Calu3 (cell line): Measurements from ENCODE around the gene DTNB. TPM values are rescaled to one million over a fixed set of nuclear protein-coding genes. Genes with fewer than 3 reads are reported as not detected.
A peak's percentile ranks its signal among the peaks of the same experiment; 100 is the strongest.

Experiments used
- BruUV-seq: library from RNA; stranded (reverse); fragments of 400-500 nt; replicated peaks from 2 replicates; lab custom pipeline; 2021; lab: Mats Ljungman, UMichigan
- CTCF ChIA-PET: fragments of 300-600 bp; sonication (Branson Sonifier 250); formaldehyde crosslinking; loops from one replicate; lab custom pipeline; 2022; ENCODE audit warnings: antibody characterized with exemption; lab: Charles Lee
- DNase-seq: peaks from one replicate; pipeline ENCODE4 v3.0.0; 2022
- H3K27ac Mint-ChIP-seq: one replicate; pipeline ENCODE4 v1.8.0; 2022; ENCODE audit warnings: mixed read lengths; ENCODE audit not compliant: unreplicated experiment
- H3K27me3 Mint-ChIP-seq: one replicate; pipeline ENCODE4 v1.8.0; 2022; ENCODE audit warnings: mixed read lengths; ENCODE audit not compliant: unreplicated experiment
- H3K36me3 Mint-ChIP-seq: one replicate; pipeline ENCODE4 v1.8.0; 2022; ENCODE audit warnings: mild to moderate bottlenecking, moderate library complexity, mixed read lengths; ENCODE audit not compliant: insufficient read depth, unreplicated experiment
- H3K4me1 Mint-ChIP-seq: one replicate; pipeline ENCODE4 v1.8.0; 2022; ENCODE audit warnings: mild to moderate bottlenecking, low read depth, mixed read lengths; ENCODE audit not compliant: unreplicated experiment
- H3K4me3 Mint-ChIP-seq: one replicate; pipeline ENCODE4 v1.8.0; 2022; ENCODE audit warnings: mild to moderate bottlenecking, low read depth, moderate library complexity, mixed read lengths; ENCODE audit not compliant: unreplicated experiment
- H3K9me3 Mint-ChIP-seq: one replicate; pipeline ENCODE4 v1.8.0; 2022; ENCODE audit warnings: low read depth, mixed read lengths; ENCODE audit not compliant: unreplicated experiment
- intact Hi-C: fragments of 100-400 bp; cut with micrococcal nuclease; formaldehyde crosslinking; loops from one replicate; pipeline ENCODE4 v1.10.0; 2022; ENCODE audit not compliant: unreplicated experiment
- total RNA-seq: library from RNA; stranded (reverse); gene quantifications from 2 replicates; pipeline ENCODE4 v1.2.3, GENCODE V29; 2022
- TF ChIP-seq, protein P1 (sequence below): fragments of 200-600 bp; IDR thresholded peaks from one replicate; pipeline ENCODE4 v1.8.0; 2022; ENCODE audit warnings: antibody characterized with exemption; ENCODE audit not compliant: unreplicated experiment

DTNB gene
- total RNA-seq, 1 experiment from 2014 or later, result 27.3 TPM

DNA sequence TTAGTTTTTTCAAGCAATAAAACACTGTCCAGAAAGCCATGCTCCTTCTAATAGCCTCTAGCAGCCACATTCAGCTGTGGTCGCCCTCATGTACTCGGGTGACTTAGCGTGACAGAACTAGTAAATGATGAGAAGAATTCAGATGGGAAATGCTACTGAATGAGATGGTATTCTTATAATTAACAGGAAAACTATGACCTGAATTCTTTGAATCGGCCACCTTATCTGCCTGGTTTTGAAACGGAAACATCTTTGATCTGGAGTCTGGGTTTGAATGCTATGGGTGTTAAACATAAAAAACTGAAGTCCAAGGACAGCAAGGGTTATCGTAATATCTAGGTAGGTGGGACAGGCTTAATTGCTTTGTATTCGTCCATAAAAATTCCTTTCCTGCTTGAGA is 192.8 kb downstream of the DTNB start:
- no peak for DNase-seq
- BruUV-seq, result no TSS peak
- H3K27me3 Mint-ChIP-seq, result no peaks in the 10 kb centered on the region
- H3K9me3 Mint-ChIP-seq, result no peaks in the 10 kb centered on the region
- intact Hi-C loops, result no loop called here
- H3K36me3 Mint-ChIP-seq, result no peaks in the 10 kb centered on the region
- TF ChIP-seq, protein P1, sequence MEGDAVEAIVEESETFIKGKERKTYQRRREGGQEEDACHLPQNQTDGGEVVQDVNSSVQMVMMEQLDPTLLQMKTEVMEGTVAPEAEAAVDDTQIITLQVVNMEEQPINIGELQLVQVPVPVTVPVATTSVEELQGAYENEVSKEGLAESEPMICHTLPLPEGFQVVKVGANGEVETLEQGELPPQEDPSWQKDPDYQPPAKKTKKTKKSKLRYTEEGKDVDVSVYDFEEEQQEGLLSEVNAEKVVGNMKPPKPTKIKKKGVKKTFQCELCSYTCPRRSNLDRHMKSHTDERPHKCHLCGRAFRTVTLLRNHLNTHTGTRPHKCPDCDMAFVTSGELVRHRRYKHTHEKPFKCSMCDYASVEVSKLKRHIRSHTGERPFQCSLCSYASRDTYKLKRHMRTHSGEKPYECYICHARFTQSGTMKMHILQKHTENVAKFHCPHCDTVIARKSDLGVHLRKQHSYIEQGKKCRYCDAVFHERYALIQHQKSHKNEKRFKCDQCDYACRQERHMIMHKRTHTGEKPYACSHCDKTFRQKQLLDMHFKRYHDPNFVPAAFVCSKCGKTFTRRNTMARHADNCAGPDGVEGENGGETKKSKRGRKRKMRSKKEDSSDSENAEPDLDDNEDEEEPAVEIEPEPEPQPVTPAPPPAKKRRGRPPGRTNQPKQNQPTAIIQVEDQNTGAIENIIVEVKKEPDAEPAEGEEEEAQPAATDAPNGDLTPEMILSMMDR, result no peak
- CTCF ChIA-PET, result no interaction called here
- H3K4me3 Mint-ChIP-seq, result no peak overlapping the region
- no peaks in the 10 kb centered on the region for H3K4me1 Mint-ChIP-seq
- H3K27ac Mint-ChIP-seq, result no peak overlapping the region

DNA sequence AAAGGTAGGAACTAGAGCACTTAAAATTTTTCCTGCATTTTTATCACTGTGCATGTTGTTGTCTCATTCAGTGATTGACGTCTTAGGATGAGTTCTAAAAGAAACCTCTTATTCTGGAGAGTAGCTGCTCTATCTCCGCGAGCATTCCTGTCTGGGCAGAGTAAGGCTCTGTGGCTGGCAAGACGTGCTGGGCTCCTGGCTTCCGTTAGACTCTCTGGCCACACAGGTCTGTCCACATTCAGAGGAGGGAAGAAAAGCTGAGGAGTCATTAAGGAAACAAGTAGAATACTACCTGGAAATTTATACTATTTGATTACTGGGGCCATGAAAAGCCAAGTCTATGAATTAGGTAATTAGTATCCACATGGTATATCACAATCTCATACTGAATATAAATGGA is 193.6 kb downstream of the DTNB start:
- H3K27me3 Mint-ChIP-seq, result no peaks in the 10 kb centered on the region
- CTCF ChIA-PET, result interaction anchor here (0.6 kb wide), 2 partner anchors 10 to 23 kb away, joined by 3 read pairs; no protein-coding TSS in a partner anchor
- no peak overlapping the region for H3K4me3 Mint-ChIP-seq
- intact Hi-C loops, result no loop called here
- no peaks in the 10 kb centered on the region for H3K4me1 Mint-ChIP-seq
- peaks cover 3% of the 10 kb centered on the region for H3K9me3 Mint-ChIP-seq
- BruUV-seq, result no TSS peak
- no peak for DNase-seq
- no peak overlapping the region for H3K27ac Mint-ChIP-seq
- H3K36me3 Mint-ChIP-seq, result no peaks in the 10 kb centered on the region
- TF ChIP-seq, protein P1, result no peak

DNA sequence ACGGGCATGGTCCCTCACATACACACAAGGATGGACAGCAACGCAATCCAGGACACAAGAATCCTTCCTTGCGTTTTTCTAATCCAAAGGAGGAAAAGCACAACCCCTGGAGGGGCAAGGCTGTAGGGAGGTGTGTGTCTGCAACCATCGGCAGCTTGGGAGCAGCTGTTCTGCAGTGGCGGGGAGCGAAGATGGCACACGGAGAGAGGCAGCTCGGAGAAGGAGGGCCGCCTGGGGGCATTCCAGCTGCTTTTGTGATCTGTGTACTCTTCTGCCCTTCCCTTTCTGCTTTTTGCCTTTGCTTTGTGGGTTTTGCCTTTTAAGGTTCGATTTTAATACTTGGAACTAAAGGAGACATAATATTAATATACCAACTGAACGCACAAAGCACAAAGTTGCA is 194.6 kb downstream of the DTNB start:
- H3K4me3 Mint-ChIP-seq, result no peak overlapping the region
- TF ChIP-seq, protein P1, result no peak
- no peak for DNase-seq
- BruUV-seq, result no TSS peak
- intact Hi-C loops, result no loop called here
- peaks cover 3% of the 10 kb centered on the region for H3K9me3 Mint-ChIP-seq
- H3K36me3 Mint-ChIP-seq, result no peaks in the 10 kb centered on the region
- peaks cover 4% of the 10 kb centered on the region for H3K4me1 Mint-ChIP-seq
- no peaks in the 10 kb centered on the region for H3K27me3 Mint-ChIP-seq
- H3K27ac Mint-ChIP-seq, result no peak overlapping the region
- CTCF ChIA-PET, result no interaction called here

DNA sequence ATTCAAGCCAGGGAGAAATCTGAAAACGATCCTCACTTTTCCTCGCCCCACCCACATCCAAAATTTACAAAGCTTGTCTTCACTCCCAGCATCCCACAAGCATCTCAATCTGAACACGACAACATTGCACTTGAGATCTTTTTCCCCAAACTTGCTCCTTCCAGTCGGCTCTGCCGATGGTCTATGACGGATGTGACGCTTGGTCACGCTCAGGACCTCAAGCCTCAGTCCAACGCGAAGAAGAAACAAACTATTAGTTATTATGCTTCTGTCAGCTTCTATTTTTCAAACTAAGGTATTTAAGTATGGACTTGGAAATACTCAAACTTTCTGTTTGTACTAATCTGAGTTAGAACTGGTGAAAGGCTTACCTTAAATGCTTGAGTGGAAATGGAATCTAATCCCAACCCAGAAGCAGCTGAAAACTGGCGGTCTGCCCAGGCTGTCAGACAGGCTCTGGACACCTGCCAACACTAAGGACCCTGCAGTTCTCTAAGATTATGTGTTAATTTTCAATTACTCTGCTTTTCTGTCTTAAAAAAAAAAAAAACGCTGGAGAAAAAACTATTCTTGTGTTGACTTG is 199.5 kb downstream of the DTNB start:
- Mint-ChIP-seq H3K36me3 (no peaks in the 10 kb centered on the region), H3K4me3 (no peak overlapping the region), H3K27ac (no peak overlapping the region), H3K9me3 (peaks cover 3% of the 10 kb centered on the region), H3K27me3 (no peaks in the 10 kb centered on the region), H3K4me1 (peaks cover 9% of the 10 kb centered on the region)
- DNase-seq, result peak; percentile 33
- TF ChIP-seq, protein P1, result no peak
- BruUV-seq, result no TSS peak
- intact Hi-C loops, result no loop called here
- CTCF ChIA-PET, result no interaction called here
